GM12878 (cell line): ENCODE results near the gene GGTA1. TPM values are rescaled to one million over a fixed set of nuclear protein-coding genes. Genes with fewer than 3 reads are reported as not detected.
A peak's percentile ranks its signal among the peaks of the same experiment; 100 is the strongest.

Experiments used
- ATAC-seq: fragments of 200-7000 bp; cut with Tn5 transposase; 3 replicates; pipeline ENCODE4 v1.9.1; 2020; ENCODE audit warnings: mild to moderate bottlenecking, moderate library complexity
- BruUV-seq: library from RNA; stranded (reverse); fragments of 400-500 nt; replicated peaks from 2 replicates; lab custom pipeline; 2021; lab: Mats Ljungman, UMichigan
- CTCF ChIA-PET: fragments of 300-600 bp; sonication (Branson Sonifier 250); formaldehyde crosslinking; extraction: SDS; loops from one replicate; lab custom pipeline; 2021; ENCODE audit warnings: inconsistent platforms; lab: Yijun Ruan, JAX
- POLR2A ChIA-PET: fragments of 350-600 bp; formaldehyde crosslinking; extraction: SDS; loops from one replicate; lab custom pipeline; 2021; ENCODE audit warnings: inconsistent platforms; lab: Charles Lee
- RAD21 ChIA-PET: fragments of 300-600 bp; sonication (Branson Sonifier 250); formaldehyde crosslinking; loops from one replicate; lab custom pipeline; 2023; ENCODE audit warnings: antibody characterized with exemption; ENCODE audit not compliant: unreplicated experiment; lab: Charles Lee
- SMC1A ChIA-PET: fragments of 300-600 bp; sonication (Branson Sonifier 250); formaldehyde crosslinking; loops from one replicate; lab custom pipeline; 2023; ENCODE audit not compliant: unreplicated experiment, uncharacterized antibody; lab: Charles Lee
- DNase-seq: peaks from one replicate; pipeline ENCODE4 v3.0.0-alpha.2; 2011; ENCODE audit warnings: low read depth, low spot score
- FAIRE-seq: peaks from 3 replicates; lab custom pipeline; 2011; peaks lifted over from hg19 to GRCh38; lab: Jason Lieb, UNC
- H2AFZ ChIP-seq: 2 replicates; pipeline ENCODE4 v1.6.0; 2011; ENCODE audit warnings: low read depth, low read length, control low read depth; ENCODE audit not compliant: control insufficient read depth
- H3K27ac ChIP-seq: 2 replicates; pipeline ENCODE4 v1.5.1; 2011; ENCODE audit warnings: control low read depth; ENCODE audit not compliant: control insufficient read depth, insufficient read depth
- H3K27me3 ChIP-seq, 2 experiments: replicated peaks in 1 of 2; 2 replicates each; pipeline versions ENCODE4 v1.6.0 to v1.6.1; 2011; ENCODE audit warnings: low read length in 1 of 2; ENCODE audit not compliant: control insufficient read depth in 2 of 2, insufficient read depth in 2 of 2
- H3K36me3 ChIP-seq, 2 experiments: 2 replicates each; pipeline ENCODE4 v1.5.1; 2011; ENCODE audit warnings: low read length in 1 of 2; ENCODE audit not compliant: control insufficient read depth in 2 of 2, insufficient read depth in 2 of 2
- H3K4me1 ChIP-seq: 2 replicates; pipeline ENCODE4 v1.6.1; 2011; ENCODE audit warnings: mild to moderate bottlenecking, low read length, moderate library complexity, mixed read lengths; ENCODE audit not compliant: control insufficient read depth, insufficient read depth
- H3K4me2 ChIP-seq: 2 replicates; pipeline ENCODE4 v1.6.0; 2011; ENCODE audit warnings: control low read depth; ENCODE audit not compliant: control insufficient read depth, insufficient read depth
- H3K4me3 ChIP-seq: fragments of 200-600 bp; sonication (generic); 2 replicates; pipeline ENCODE4 v1.5.1; 2016
- H3K79me2 ChIP-seq: 2 replicates; pipeline ENCODE4 v1.6.0; 2011; ENCODE audit warnings: low read length; ENCODE audit not compliant: control insufficient read depth, insufficient read depth
- H3K9ac ChIP-seq: 2 replicates; pipeline ENCODE4 v1.8.0; 2011; ENCODE audit warnings: low read length, control low read depth, mixed read lengths; ENCODE audit not compliant: control insufficient read depth, insufficient read depth
- H3K9me3 ChIP-seq: replicated peaks from 3 replicates; pipeline ENCODE4 v1.5.1; 2011; ENCODE audit warnings: mild to moderate bottlenecking, low read length; ENCODE audit not compliant: control insufficient read depth, insufficient read depth
- H4K20me1 ChIP-seq: 2 replicates; pipeline ENCODE4 v1.6.0; 2011; ENCODE audit not compliant: control insufficient read depth, insufficient read depth
- CBX3 ChIP-seq: fragments of 200-600 bp; sonication (generic); IDR thresholded peaks from 2 replicates; pipeline ENCODE4 v1.6.1; 2016; ENCODE audit warnings: low read depth, borderline replicate concordance
- CREB1 ChIP-seq: IDR thresholded peaks from 2 replicates; pipeline ENCODE4 v1.6.1; 2012; ENCODE audit warnings: low read depth, mild to moderate bottlenecking, inconsistent platforms
- HDAC2 ChIP-seq: fragments of 200-600 bp; sonication (generic); IDR thresholded peaks from 2 replicates; pipeline ENCODE4 v1.6.1; 2017
- IKZF2 ChIP-seq, 2 experiments: fragments of 450-650 bp; IDR thresholded peaks; 2 replicates each; pipeline ENCODE4 v1.6.1; 2017; ENCODE audit warnings: mild to moderate bottlenecking in 2 of 2, moderate library complexity in 2 of 2
- SPI1 ChIP-seq: IDR thresholded peaks from 2 replicates; pipeline ENCODE4 v1.6.1; 2011; ENCODE audit warnings: low read depth, mild to moderate bottlenecking, low read length, moderate library complexity, borderline replicate concordance; ENCODE audit not compliant: insufficient read depth
- WGBS: methylation state at CpG from one replicate; pipeline ENCODE4 v1.1.6; 2016; ENCODE audit warnings: low lambda C conversion rate; ENCODE audit not compliant: insufficient replicate concordance, insufficient coverage; ENCODE audit errors: missing lambda C conversion rate; 5-methylcytosine and 5-hydroxymethylcytosine counted together
- in situ Hi-C: fragments of 300-500 bp; cut with MboI; formaldehyde crosslinking; loops from 9 replicates; pipeline ENCODE4 v1.14.3; 2018; ENCODE audit warnings: mixed read lengths
- intact Hi-C: fragments of 100-400 bp; cut with micrococcal nuclease; formaldehyde crosslinking; loops from one replicate; pipeline ENCODE4 v1.14.2; 2022; ENCODE audit not compliant: unreplicated experiment
- polyA plus RNA-seq, 11 experiments: library from polyadenylated mRNA; depleted of rRNA in 4 of 11; unstranded in 6 of 11; stranded (reverse) in 5 of 11; fragments of >200 nt; fragmentation: Nextera tagmentation in 4 of 11; fragmentation: Illumina TruSeq in 1 of 11; extraction: Ambion mirVana in 4 of 11; extraction: Trizol in 1 of 11; gene quantifications; 1 replicate in 1 of 11; 2 replicates in 10 of 11; pipeline versions ENCODE4 v1.2.1 to v1.2.3, GENCODE V29; 2011 to 2016; ENCODE audit warnings: inconsistent platforms in 2 of 11, missing spikeins in 2 of 11, low read depth in 1 of 11
- total RNA-seq, 4 experiments: library from RNA; depleted of rRNA in 3 of 4; stranded (reverse); fragments of >200 nt in 3 of 4; fragmentation: Illumina TruSeq in 1 of 4; extraction: Trizol in 1 of 4; gene quantifications; 2 replicates each; pipeline versions ENCODE4 v1.2.1 to v1.2.3, GENCODE V29; 2013 to 2021
- TF ChIP-seq, protein P1 (sequence below): fragments of 150-350 bp; IDR thresholded peaks from 2 replicates; pipeline ENCODE4 v1.6.1; 2016; ENCODE audit warnings: low read depth, low read length

Gene GGTA1
- total and polyA plus RNA-seq, 10 of the 15 experiments (the other 5 are each of a cell fraction or from before 2014, with no cell fraction given), result 0.09 to 0.65 (median 0.17) TPM; not detected in 2

GRCh38 chr9:121485623-121486022 lies 14.0 kb downstream of the GGTA1 start:
- no peaks in the 10 kb centered on the region for H3K36me3 ChIP-seq
- H3K27ac ChIP-seq, result no peak overlapping the region
- ChIA-PET POLR2A (no interaction called here), RAD21 (no interaction called here), SMC1A (no interaction called here), CTCF (no interaction called here)
- FAIRE-seq, result no peak
- no peak overlapping the region for H3K4me2 ChIP-seq
- no peak overlapping the region for H2AFZ ChIP-seq
- no peak for DNase-seq
- H3K27me3 ChIP-seq, result no peaks in the 10 kb centered on the region; a peak in 1 of 4 replicates
- no peaks in the 10 kb centered on the region for H3K9me3 ChIP-seq
- 48% methylated on average over 4 of the region's 4 CpGs for WGBS
- H3K4me1 ChIP-seq, result no peaks in the 10 kb centered on the region
- in situ Hi-C loops (no loop called here), intact Hi-C loops (no loop called here)
- no peak overlapping the region for H3K9ac ChIP-seq
- BruUV-seq, result no TSS peak
- no peaks in the 10 kb centered on the region for H4K20me1 ChIP-seq
- TF ChIP-seq CBX3, result no peak
- no peak for TF ChIP-seq CREB1
- no peak for TF ChIP-seq HDAC2
- TF ChIP-seq, protein P1, sequence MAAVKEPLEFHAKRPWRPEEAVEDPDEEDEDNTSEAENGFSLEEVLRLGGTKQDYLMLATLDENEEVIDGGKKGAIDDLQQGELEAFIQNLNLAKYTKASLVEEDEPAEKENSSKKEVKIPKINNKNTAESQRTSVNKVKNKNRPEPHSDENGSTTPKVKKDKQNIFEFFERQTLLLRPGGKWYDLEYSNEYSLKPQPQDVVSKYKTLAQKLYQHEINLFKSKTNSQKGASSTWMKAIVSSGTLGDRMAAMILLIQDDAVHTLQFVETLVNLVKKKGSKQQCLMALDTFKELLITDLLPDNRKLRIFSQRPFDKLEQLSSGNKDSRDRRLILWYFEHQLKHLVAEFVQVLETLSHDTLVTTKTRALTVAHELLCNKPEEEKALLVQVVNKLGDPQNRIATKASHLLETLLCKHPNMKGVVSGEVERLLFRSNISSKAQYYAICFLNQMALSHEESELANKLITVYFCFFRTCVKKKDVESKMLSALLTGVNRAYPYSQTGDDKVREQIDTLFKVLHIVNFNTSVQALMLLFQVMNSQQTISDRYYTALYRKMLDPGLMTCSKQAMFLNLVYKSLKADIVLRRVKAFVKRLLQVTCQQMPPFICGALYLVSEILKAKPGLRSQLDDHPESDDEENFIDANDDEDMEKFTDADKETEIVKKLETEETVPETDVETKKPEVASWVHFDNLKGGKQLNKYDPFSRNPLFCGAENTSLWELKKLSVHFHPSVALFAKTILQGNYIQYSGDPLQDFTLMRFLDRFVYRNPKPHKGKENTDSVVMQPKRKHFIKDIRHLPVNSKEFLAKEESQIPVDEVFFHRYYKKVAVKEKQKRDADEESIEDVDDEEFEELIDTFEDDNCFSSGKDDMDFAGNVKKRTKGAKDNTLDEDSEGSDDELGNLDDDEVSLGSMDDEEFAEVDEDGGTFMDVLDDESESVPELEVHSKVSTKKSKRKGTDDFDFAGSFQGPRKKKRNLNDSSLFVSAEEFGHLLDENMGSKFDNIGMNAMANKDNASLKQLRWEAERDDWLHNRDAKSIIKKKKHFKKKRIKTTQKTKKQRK, result no peak
- TF ChIP-seq IKZF2 (IDR thresholded peaks at IDR 0.05), result no peak
- peak; percentile 45; the same call in 1 of the 2 replicates for TF ChIP-seq SPI1
- no peak for ATAC-seq
- no peak overlapping the region for H3K4me3 ChIP-seq
- H3K79me2 ChIP-seq, result no peaks in the 10 kb centered on the region
